HG03159 (cell line): ENCODE results near the gene CUEDC2.

Experiments used
- ATAC-seq: cut with Tn5 transposase; IDR thresholded peaks from one replicate; pipeline ENCODE4 v1.9.1; 2021; ENCODE audit warnings: mild to moderate bottlenecking, moderate library complexity; ENCODE audit not compliant: unreplicated experiment

The CUEDC2 gene

DNA sequence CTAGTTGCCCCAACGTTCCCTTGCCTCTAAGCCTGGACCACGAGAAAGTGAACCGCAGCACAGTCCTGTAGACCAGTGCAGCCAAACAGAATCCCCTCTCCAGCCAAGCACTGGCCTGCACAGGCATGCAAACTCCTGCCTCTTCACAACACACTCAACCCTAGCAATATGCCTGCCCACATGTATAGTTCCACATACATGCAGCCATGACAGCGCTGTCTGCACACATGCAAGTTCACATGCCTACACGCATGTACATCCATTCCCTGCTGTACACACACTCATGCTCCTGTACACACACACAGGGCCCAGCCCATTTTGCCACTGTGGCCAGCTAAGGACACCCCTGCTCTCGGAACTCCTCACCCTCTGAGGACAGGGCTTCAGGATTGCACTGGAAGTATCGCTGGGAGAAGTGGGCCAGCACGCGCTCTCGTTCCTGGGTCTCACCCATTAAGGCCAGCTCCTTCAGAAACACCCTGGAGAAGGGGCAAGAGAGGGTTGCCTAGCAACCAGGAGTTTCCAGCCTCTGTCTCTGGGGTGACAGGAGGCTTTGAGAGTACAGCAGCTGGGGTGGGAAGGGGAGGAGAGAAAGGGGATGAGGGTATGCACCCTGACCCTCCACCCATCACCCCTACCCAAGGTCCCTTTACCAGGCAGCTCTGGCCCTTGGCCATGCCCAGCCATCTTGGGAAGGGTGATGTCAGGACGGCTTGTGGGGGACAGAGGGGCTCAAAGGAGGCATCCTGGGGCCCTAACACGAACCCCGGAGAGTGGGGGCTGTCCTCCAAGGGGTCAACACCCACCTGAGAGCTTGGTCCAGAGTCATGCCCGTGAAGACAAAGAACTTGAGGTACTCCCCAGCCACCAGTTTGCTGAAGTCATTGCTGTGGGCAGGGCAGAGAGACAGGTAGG is 20.8 kb downstream of the CUEDC2 start:
- no peak for ATAC-seq

DNA sequence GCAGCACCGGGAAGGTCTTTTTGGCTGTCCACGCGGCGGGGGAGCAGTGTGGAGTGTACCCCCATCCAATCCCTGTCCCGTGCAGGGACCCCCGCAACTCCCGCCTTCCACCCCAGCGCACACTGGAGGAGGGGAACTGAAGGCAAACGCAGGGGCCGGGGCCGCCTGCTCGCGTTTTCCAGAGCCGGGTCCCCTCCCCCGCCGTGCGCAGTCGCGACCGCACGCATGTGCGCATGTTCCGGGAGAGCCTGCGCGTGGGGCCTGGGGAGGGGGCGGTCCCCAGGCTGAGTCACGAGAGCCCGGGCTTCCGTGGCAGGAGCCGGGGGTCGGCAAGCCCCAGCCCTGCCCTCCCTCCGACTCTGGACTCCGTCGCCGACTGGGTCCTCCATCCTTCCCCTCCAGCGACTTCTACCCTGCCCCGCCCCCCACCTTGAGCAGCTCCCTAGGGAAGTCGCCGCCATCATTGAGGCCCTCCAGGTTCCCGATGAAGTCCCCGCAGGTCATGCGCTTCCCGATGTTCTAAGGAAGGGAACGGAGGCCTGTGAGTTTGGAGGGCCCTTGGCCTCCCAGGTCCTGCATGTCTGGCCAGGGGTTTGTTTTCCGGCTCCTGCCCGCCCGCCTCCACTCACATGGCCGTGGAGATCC is 21.8 kb downstream of the CUEDC2 start:
- no peak for ATAC-seq

- no peak for ATAC-seq
Observed at GRCh38 chr10:102409604-102410428, 22.6 kb downstream of the CUEDC2 start.

GRCh38 chr10:102408728-102409603 is 23.4 kb downstream of the CUEDC2 start:
- ATAC-seq = no peak

DNA sequence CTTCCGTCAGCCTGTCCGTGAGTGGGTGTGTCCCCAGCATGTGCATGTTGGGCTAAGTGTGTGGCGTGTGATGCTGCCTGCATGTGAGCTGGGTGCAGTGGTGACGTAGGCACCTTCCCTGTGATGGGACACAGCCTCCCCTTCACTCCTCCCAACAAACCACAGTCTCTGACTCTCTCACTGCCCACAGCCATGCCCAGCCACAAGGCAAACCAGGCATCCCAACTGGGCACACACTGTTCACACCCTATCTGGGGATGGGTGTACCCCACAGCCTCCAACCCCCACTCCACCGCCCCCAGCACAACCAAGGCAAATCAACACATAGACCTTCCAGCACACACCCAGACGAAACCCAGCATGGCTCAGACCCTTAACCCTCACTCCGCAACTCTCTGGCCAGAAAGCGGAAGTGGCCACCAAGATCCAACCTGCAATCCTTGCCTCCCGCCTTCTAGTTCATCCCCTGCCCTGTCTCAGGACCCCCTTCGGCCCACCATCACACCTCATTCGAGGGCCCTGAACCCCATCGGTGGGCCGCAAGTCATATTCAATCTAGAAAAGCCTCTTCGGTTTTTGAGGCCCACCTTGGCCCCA is 24.1 kb downstream of the CUEDC2 start:
- no peak for ATAC-seq

DNA sequence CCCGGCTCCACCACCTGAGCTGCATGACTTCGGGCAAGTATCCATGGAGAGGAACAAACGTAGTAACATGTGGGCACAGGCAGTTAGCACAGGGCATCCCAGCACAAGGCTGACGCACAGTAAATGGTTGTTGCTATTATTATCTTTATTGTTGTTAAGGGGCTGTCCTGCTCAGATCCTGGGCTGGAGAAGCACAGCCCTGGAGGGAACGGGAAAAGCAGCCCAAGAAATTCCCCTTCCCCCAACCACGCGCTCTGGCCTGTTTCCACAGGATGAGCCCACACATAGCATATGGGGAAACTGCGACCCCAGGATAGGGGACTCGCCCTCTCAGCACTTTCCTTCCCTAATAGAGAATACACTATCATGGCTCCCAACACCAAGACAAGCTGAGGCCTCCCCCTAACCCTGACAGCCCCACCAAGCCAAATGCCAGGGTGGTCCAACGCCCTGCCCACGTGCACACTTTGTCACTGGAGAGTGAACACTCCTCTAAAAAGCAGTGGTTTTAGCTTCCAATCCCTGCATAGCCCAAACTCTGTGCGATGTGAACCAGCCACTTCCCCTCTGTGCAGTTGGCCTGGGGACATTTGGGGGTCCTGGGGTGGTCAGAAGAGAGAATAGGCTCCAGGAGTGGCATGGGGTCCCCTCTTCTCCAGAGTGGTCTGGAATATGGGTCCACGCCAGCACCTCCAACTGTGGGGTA is 24.8 kb downstream of the CUEDC2 start:
- ATAC-seq = no peak

GRCh38 chr10:102406815-102407214 is 25.6 kb downstream of the CUEDC2 start:
- no peak for ATAC-seq

DNA sequence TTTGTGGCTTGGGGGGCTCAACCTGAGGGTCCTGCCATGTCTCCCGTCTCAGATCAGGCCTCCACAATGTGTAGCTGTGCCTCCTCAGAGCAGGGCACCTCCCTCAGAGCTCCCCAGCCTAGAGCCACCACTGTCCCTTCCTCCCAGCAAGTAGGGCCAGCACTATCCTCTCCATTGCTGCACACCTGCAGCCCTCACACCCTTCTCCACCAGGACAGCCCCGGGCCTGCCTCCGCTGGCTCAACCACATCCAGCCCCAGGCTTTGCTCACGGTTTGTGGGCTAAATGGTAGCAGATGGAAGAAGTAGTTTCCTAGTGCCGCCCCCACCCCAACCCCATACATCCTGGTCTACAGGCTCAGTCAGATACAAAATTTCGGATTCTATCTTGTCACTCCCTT is 26.7 kb downstream of the CUEDC2 start:
- no peak for ATAC-seq

- no peak for ATAC-seq
Observed at GRCh38 chr10:102405108-102405571, 27.2 kb downstream of the CUEDC2 start.

GRCh38 chr10:102404361-102405107 is 27.8 kb downstream of the CUEDC2 start:
- no peak for ATAC-seq

GRCh38 chr10:102403115-102403514 is 29.3 kb downstream of the CUEDC2 start:
- ATAC-seq = no peak

DNA sequence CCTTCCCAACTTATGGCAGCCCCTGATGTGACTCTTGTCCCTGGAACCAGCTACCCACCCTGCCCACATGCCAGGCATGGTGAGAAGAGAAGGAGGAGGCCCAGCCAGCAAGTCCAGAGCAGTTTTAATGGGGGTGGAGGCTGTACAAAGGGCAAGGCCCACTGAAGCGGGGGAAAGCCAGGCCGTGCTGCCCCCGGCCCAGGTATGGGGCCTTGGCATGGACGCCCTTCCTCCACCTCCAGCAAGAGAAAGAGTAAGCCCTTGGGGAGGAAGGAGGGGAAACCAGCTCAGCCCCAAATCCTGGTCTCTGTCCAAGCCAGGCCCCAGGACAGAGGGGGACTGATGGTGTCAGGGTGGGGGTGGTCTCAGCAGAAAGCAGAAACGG is 29.9 kb downstream of the CUEDC2 start:
- ATAC-seq = no peak

GRCh38 chr10:102401735-102402511 is 30.5 kb downstream of the CUEDC2 start:
- no peak for ATAC-seq

DNA sequence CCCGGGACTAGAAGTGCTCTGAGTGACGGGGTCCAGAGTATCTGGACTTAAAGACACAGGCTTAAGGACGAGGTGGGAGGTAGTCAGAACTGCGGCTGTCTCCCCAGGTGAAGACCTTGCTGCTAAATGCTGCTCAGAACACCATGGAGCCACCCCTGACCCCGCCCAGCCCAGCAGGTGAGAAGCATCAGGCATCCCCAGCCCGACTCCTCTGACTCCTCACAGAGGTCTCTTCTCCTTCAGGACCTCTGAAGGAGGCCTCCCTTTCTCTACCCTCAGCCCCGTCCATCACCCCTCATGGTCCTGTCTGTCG is 31.1 kb downstream of the CUEDC2 start:
- no peak for ATAC-seq

DNA sequence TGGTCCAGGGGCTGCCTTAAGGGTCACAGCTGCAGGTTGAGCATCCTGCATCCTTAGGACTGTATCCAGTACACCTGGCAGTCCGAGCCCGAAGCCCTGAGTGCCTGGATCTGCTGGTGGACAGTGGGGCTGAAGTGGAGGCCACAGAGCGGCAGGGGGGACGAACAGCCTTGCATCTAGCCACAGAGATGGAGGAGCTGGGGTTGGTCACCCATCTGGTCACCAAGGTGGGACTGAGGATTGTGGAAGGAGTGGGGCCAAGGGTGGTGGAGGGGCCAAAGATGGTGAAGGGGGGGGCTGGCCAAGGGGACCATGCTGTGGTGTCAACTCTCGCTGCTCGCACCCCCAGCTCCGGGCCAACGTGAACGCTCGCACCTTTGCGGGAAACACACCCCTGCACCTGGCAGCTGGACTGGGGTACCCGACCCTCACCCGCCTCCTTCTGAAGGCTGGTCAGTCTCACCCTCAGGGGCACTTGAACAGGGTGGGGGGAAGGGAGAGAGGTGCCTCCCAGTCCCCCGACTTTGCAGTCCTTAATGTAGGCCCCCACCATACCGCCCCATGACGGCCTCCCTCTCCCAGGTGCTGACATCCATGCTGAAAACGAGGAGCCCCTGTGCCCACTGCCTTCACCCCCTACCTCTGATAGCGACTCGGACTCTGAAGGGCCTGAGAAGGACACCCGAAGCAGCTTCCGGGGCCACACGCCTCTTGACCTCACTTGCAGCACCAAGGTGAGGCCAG is 31.6 kb downstream of the CUEDC2 start:
- ATAC-seq = no peak

DNA sequence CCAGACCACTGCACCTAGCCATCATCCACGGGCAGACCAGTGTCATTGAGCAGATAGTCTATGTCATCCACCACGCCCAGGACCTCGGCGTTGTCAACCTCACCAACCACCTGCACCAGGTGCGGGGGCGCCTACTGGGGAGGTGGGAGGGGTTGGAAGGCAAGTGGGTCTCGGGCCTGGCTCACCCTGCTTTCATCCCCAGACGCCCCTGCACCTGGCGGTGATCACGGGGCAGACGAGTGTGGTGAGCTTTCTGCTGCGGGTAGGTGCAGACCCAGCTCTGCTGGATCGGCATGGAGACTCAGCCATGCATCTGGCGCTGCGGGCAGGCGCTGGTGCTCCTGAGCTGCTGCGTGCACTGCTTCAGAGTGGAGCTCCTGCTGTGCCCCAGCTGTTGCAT is 32.3 kb downstream of the CUEDC2 start:
- ATAC-seq = no peak
